HEK293 (cell line): ENCODE results near the gene ARHGAP26.

Experiments used
- CTCF ChIA-PET: fragments of 350-600 bp; formaldehyde crosslinking; extraction: SDS; loops from one replicate; lab custom pipeline; 2021; ENCODE audit warnings: antibody characterized with exemption; lab: Yijun Ruan, JAX
- POLR2A ChIA-PET: fragments of 300-600 bp; formaldehyde crosslinking; extraction: SDS; loops from one replicate; lab custom pipeline; 2020; ENCODE audit warnings: antibody characterized with exemption, inconsistent platforms; lab: Yijun Ruan, JAX
- H3K27ac ChIP-seq: fragments of 200-500 bp; sonication (Bioruptor generic); 2 replicates; pipeline ENCODE4 v1.5.1; 2014; ENCODE audit warnings: low read depth, low read length, control low read depth, inconsistent platforms; ENCODE audit errors: extremely low read depth
- H3K36me3 ChIP-seq, 2 experiments: fragments of 200-500 bp in 1 of 2; sonication (Bioruptor generic) in 1 of 2; 1 replicate in 1 of 2; 2 replicates in 1 of 2; pipeline ENCODE4 v1.5.1; 2014 to 2017; ENCODE audit warnings: inconsistent platforms in 2 of 2, low read length in 2 of 2; ENCODE audit not compliant: control insufficient read depth in 2 of 2, insufficient read depth in 1 of 2
- H3K4me1 ChIP-seq: fragments of 200-500 bp; sonication (Bioruptor generic); 2 replicates; pipeline ENCODE4 v1.5.1; 2014; ENCODE audit warnings: mild to moderate bottlenecking, low read length, inconsistent platforms; ENCODE audit not compliant: control insufficient read depth, insufficient read depth
- H3K4me3 ChIP-seq: 2 replicates; pipeline ENCODE4 v1.5.1; 2011; ENCODE audit warnings: low read depth, mild to moderate bottlenecking, control low read depth, low read length, moderate library complexity
- H3K9me3 ChIP-seq: fragments of 200-500 bp; sonication (Bioruptor generic); 2 replicates; pipeline ENCODE4 v1.5.1; 2014; ENCODE audit warnings: low read depth, low read length, inconsistent platforms; ENCODE audit not compliant: control insufficient read depth, insufficient read depth
- EGR2 ChIP-seq: fragments of 450-650 bp; formaldehyde crosslinking; IDR thresholded peaks from 2 replicates; pipeline ENCODE4 v1.5.1; 2016; ENCODE audit warnings: low read depth, missing biosample characterization, missing genetic modification characterization
- IKZF3 ChIP-seq: fragments of 450-650 bp; IDR thresholded peaks from 2 replicates; pipeline ENCODE4 v1.5.0; 2018; ENCODE audit warnings: missing biosample characterization, mild to moderate bottlenecking, missing genetic modification characterization, moderate library complexity
- KLF8 ChIP-seq: fragments of 450-650 bp; formaldehyde crosslinking; IDR thresholded peaks from 2 replicates; pipeline ENCODE4 v1.5.1; 2016; ENCODE audit warnings: missing biosample characterization, missing genetic modification characterization
- OSR2 ChIP-seq: fragments of 450-650 bp; formaldehyde crosslinking; IDR thresholded peaks from 2 replicates; pipeline ENCODE4 v1.5.1; 2016; ENCODE audit warnings: missing biosample characterization, missing genetic modification characterization
- SETDB1 ChIP-seq: IDR thresholded peaks from one replicate; pipeline ENCODE4 v1.6.1; 2017; ENCODE audit warnings: mild to moderate bottlenecking, low read length, moderate library complexity, mixed read lengths; ENCODE audit not compliant: insufficient read length
- TRIM28 ChIP-seq: IDR thresholded peaks from 2 replicates; pipeline ENCODE4 v1.6.1; 2011; ENCODE audit warnings: low read length, control low read depth, borderline replicate concordance
- ZBTB17 ChIP-seq: fragments of 450-650 bp; formaldehyde crosslinking; IDR thresholded peaks from 2 replicates; pipeline ENCODE4 v1.5.1; 2016; ENCODE audit warnings: missing biosample characterization, missing genetic modification characterization
- ZBTB49 ChIP-seq: fragments of 450-650 bp; formaldehyde crosslinking; IDR thresholded peaks from 2 replicates; pipeline ENCODE4 v1.5.1; 2016; ENCODE audit warnings: missing biosample characterization, missing genetic modification characterization, low read depth
- ZEB2 ChIP-seq: fragments of 450-650 bp; formaldehyde crosslinking; IDR thresholded peaks from 2 replicates; pipeline ENCODE4 v1.5.1; 2016; ENCODE audit warnings: missing biosample characterization, missing genetic modification characterization
- ZFP69B ChIP-seq: fragments of 450-650 bp; formaldehyde crosslinking; IDR thresholded peaks from 2 replicates; pipeline ENCODE4 v1.5.1; 2016; ENCODE audit warnings: missing biosample characterization, missing genetic modification characterization
- ZNF138 ChIP-seq: fragments of 450-650 bp; formaldehyde crosslinking; IDR thresholded peaks from 2 replicates; pipeline ENCODE4 v1.5.1; 2016; ENCODE audit warnings: missing biosample characterization, missing genetic modification characterization, borderline replicate concordance
- ZNF140 ChIP-seq: fragments of 450-650 bp; formaldehyde crosslinking; IDR thresholded peaks from 2 replicates; pipeline ENCODE4 v1.5.1; 2016; ENCODE audit warnings: missing biosample characterization, missing genetic modification characterization
- ZNF155 ChIP-seq: fragments of 450-650 bp; formaldehyde crosslinking; IDR thresholded peaks from 2 replicates; pipeline ENCODE4 v1.5.1; 2016; ENCODE audit warnings: missing biosample characterization, missing genetic modification characterization
- ZNF2 ChIP-seq: fragments of 450-650 bp; formaldehyde crosslinking; IDR thresholded peaks from 2 replicates; pipeline ENCODE4 v1.5.1; 2016; ENCODE audit warnings: missing biosample characterization, missing genetic modification characterization
- ZNF211 ChIP-seq: fragments of 450-650 bp; formaldehyde crosslinking; IDR thresholded peaks from 2 replicates; pipeline ENCODE4 v1.5.1; 2016; ENCODE audit warnings: low read depth, missing biosample characterization, missing genetic modification characterization
- ZNF223 ChIP-seq: fragments of 450-650 bp; formaldehyde crosslinking; IDR thresholded peaks from 2 replicates; pipeline ENCODE4 v1.5.1; 2016; ENCODE audit warnings: missing biosample characterization, missing genetic modification characterization
- ZNF302 ChIP-seq: fragments of 450-650 bp; formaldehyde crosslinking; IDR thresholded peaks from 2 replicates; pipeline ENCODE4 v1.5.1; 2016; ENCODE audit warnings: missing biosample characterization, missing genetic modification characterization, low read depth
- ZNF354C ChIP-seq: fragments of 450-650 bp; formaldehyde crosslinking; IDR thresholded peaks from 2 replicates; pipeline ENCODE4 v1.5.1; 2016; ENCODE audit warnings: missing biosample characterization, missing genetic modification characterization, low read depth, borderline replicate concordance
- ZNF391 ChIP-seq: fragments of 450-650 bp; formaldehyde crosslinking; IDR thresholded peaks from 2 replicates; pipeline ENCODE4 v1.5.1; 2016; ENCODE audit warnings: low read depth, missing biosample characterization, missing genetic modification characterization, borderline replicate concordance
- ZNF521 ChIP-seq: fragments of 450-650 bp; formaldehyde crosslinking; IDR thresholded peaks from 2 replicates; pipeline ENCODE4 v1.5.1; 2017; ENCODE audit warnings: missing biosample characterization, mild to moderate bottlenecking, missing genetic modification characterization
- ZNF555 ChIP-seq: fragments of 450-650 bp; formaldehyde crosslinking; conservative IDR thresholded peaks from 2 replicates; pipeline ENCODE4 v1.5.1; 2017; ENCODE audit warnings: missing biosample characterization, mild to moderate bottlenecking, missing genetic modification characterization, inconsistent platforms
- ZNF580 ChIP-seq: fragments of 450-650 bp; formaldehyde crosslinking; IDR thresholded peaks from 2 replicates; pipeline ENCODE4 v1.5.1; 2016; ENCODE audit warnings: missing biosample characterization, missing genetic modification characterization
- ZNF639 ChIP-seq: fragments of 450-650 bp; formaldehyde crosslinking; IDR thresholded peaks from 2 replicates; pipeline ENCODE4 v1.5.1; 2016; ENCODE audit warnings: missing biosample characterization, missing genetic modification characterization
- ZNF776 ChIP-seq: fragments of 450-650 bp; formaldehyde crosslinking; IDR thresholded peaks from 2 replicates; pipeline ENCODE4 v1.5.0; 2017; ENCODE audit warnings: missing biosample characterization, missing genetic modification characterization, borderline replicate concordance
- ZNF843 ChIP-seq: fragments of 450-650 bp; formaldehyde crosslinking; IDR thresholded peaks from 2 replicates; pipeline ENCODE4 v1.5.1; 2016; ENCODE audit warnings: missing biosample characterization, missing genetic modification characterization
- ZSCAN23 ChIP-seq: fragments of 450-650 bp; formaldehyde crosslinking; IDR thresholded peaks from 2 replicates; pipeline ENCODE4 v1.5.1; 2016; ENCODE audit warnings: missing biosample characterization, missing genetic modification characterization
- TF ChIP-seq, protein P1 (sequence below): fragments of 450-650 bp; formaldehyde crosslinking; IDR thresholded peaks from 2 replicates; pipeline ENCODE4; 2016; ENCODE audit warnings: missing biosample characterization, missing genetic modification characterization

Gene ARHGAP26

GRCh38 chr5:142823806-142824205 is 53.6 kb downstream of the ARHGAP26 start:
- H3K27ac ChIP-seq: no peak overlapping the region
- no peak for TF ChIP-seq ZNF555
- TF ChIP-seq ZNF354C (tag by site-specific recombination): no peak
- TF ChIP-seq ZNF843 (tag by site-specific recombination): no peak
- no peak for TF ChIP-seq TRIM28
- TF ChIP-seq SETDB1: no peak
- TF ChIP-seq ZNF211 (tag by site-specific recombination): no peak
- TF ChIP-seq KLF8 (tag by site-specific recombination): no peak
- no peak for TF ChIP-seq ZNF580 (tag by site-specific recombination)
- TF ChIP-seq ZNF521 (tag by site-specific recombination): no peak
- TF ChIP-seq ZNF223: no peak
- TF ChIP-seq ZSCAN23 (tag by site-specific recombination): no peak
- TF ChIP-seq ZNF639 (tag by site-specific recombination): no peak
- TF ChIP-seq ZEB2 (tag by site-specific recombination): no peak
- TF ChIP-seq ZNF2: no peak
- no peak for TF ChIP-seq ZNF302 (tag by site-specific recombination)
- TF ChIP-seq ZNF391: no peak
- TF ChIP-seq ZBTB17: no peak
- no peak for TF ChIP-seq ZFP69B (tag by site-specific recombination)
- TF ChIP-seq ZNF138: no peak
- TF ChIP-seq, all 188 proteins: peak for 0
- Histone ChIP-seq H3K4me3 (no peak overlapping the region), H3K36me3 (no peaks in the 10 kb centered on the region), H3K4me1 (peaks cover 47% of the 10 kb centered on the region), H3K9me3 (no peaks in the 10 kb centered on the region)
- ChIA-PET POLR2A (interaction anchor here (1.1 kb wide), 1 partner anchor 53 kb away, joined by 3 read pairs; no protein-coding TSS in a partner anchor), CTCF (interaction anchor here (0.7 to 1.6 kb wide), 3 partner anchors 65 to 758 kb away, joined by 3 to 5 read pairs (median 3); no protein-coding TSS in a partner anchor)

DNA sequence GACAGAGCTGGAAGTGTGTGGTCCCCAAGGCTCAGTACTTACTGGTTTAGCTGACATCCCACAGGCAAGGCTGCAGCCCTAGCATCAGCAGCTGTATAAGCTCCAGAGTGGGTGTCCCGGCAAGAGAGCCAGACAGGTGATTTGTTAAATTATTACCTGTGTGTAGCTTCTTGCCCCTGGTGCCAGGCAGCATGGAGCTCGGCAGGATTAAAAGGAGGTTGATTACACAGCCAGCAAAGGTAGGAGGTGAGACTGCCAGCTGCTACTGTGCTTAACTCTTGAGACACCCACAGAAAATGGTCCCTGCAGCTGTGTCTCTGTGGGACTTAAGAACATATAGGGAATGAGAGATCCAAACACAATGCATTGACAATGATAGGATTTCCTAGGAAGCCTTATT is 54.2 kb downstream of the ARHGAP26 start:
- Histone ChIP-seq H3K27ac (no peak overlapping the region), H3K9me3 (no peaks in the 10 kb centered on the region), H3K4me3 (no peak overlapping the region), H3K4me1 (peaks cover 45% of the 10 kb centered on the region), H3K36me3 (no peaks in the 10 kb centered on the region)
- CTCF ChIA-PET: interaction anchor here (1.1 to 1.6 kb wide), 2 partner anchors 64 to 107 kb away, joined by 3 read pairs; no protein-coding TSS in a partner anchor
- TF ChIP-seq IKZF3 (tag by site-specific recombination) (no peak), ZBTB49 (tag by site-specific recombination) (no peak), EGR2 (tag by site-specific recombination) (0 out of 2 replicates have a peak, but pooled peaks have one; percentile 15), ZNF776 (tag by site-specific recombination) (no peak), ZNF140 (no peak), OSR2 (tag by site-specific recombination) (no peak), ZNF155 (tag by site-specific recombination) (no peak)
- TF ChIP-seq, protein P1, sequence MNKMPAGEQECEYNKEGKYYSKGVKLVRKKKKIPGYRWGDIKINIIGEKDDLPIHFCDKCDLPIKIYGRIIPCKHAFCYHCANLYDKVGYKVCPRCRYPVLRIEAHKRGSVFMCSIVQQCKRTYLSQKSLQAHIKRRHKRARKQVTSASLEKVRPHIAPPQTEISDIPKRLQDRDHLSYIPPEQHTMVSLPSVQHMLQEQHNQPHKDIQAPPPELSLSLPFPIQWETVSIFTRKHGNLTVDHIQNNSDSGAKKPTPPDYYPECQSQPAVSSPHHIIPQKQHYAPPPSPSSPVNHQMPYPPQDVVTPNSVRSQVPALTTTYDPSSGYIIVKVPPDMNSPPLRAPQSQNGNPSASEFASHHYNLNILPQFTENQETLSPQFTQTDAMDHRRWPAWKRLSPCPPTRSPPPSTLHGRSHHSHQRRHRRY: no peak
- POLR2A ChIA-PET: interaction anchor here (0.6 to 1.1 kb wide), 2 partner anchors 54 to 80 kb away, joined by 3 to 5 read pairs; no protein-coding TSS in a partner anchor
